ENCODE data around the gene WEE1. TPM values are rescaled to one million over a fixed set of nuclear protein-coding genes. Genes with fewer than 3 reads are reported as not detected.

The WEE1 gene
- total and polyA plus RNA-seq, 10 of the 15 experiments (the other 5 are each of a cell fraction or from before 2014, with no cell fraction given), result 13.8 to 69.5 (median 45.4) TPM

GRCh38 chr11:9580894-9581293 lies 7.4 kb downstream of the WEE1 start:
- intact Hi-C loops (cut with micrococcal nuclease; ENCODE audit: unreplicated experiment), result no loop called here
- WGBS (ENCODE audit: insufficient coverage, insufficient replicate concordance, low lambda C conversion rate, missing lambda C conversion rate), result 99% methylated on average over 4 of the region's 4 CpGs
- H3K4me3 ChIP-seq, result no peak overlapping the region
- H3K79me2 ChIP-seq (ENCODE audit: control insufficient read depth, insufficient read depth, low read length), result peaks cover 41% of the 10 kb centered on the region
- ChIA-PET CTCF (interaction anchor here (1.3 kb wide), 1 partner anchor 9 kb away, joined by 3 read pairs; no protein-coding TSS in a partner anchor), SMC1A (ENCODE audit: uncharacterized antibody, unreplicated experiment) (interaction anchor here (2.0 kb wide), 1 partner anchor 8 kb away, joined by 5 read pairs; no protein-coding TSS in a partner anchor), RAD21 (ENCODE audit: unreplicated experiment) (no interaction called here), POLR2A (interaction anchor here (0.7 kb wide), 1 partner anchor 171 kb away, joined by 5 read pairs; no protein-coding TSS in a partner anchor)
- no peaks in the 10 kb centered on the region for H3K9me3 ChIP-seq (replicated peaks; ENCODE audit: control insufficient read depth, insufficient read depth, low read length)
- no peaks in the 10 kb centered on the region for H3K4me1 ChIP-seq (ENCODE audit: control insufficient read depth, insufficient read depth, low read length)
- H3K9ac ChIP-seq (ENCODE audit: control insufficient read depth, insufficient read depth, low read length), result no peak overlapping the region
- peaks cover 2 to 28% of the 10 kb centered on the region in 2 experiments for H3K36me3 ChIP-seq (ENCODE audit: control insufficient read depth in 2 of 2, insufficient read depth in 2 of 2, low read length in 1 of 2)
- no peaks in the 10 kb centered on the region for H3K27me3 ChIP-seq (replicated peaks in 1 of 2; ENCODE audit: control insufficient read depth in 2 of 2, insufficient read depth in 2 of 2, low read length in 1 of 2)
- no peak for ATAC-seq
- H3K27ac ChIP-seq (ENCODE audit: control insufficient read depth, insufficient read depth), result no peak overlapping the region
- FAIRE-seq, result no peak
- H3K4me2 ChIP-seq (ENCODE audit: control insufficient read depth, insufficient read depth), result no peak overlapping the region
- H4K20me1 ChIP-seq (ENCODE audit: control insufficient read depth, insufficient read depth), result no peaks in the 10 kb centered on the region
- in situ Hi-C loops (cut with MboI), result no loop called here
- no peak overlapping the region for H2AFZ ChIP-seq (ENCODE audit: control insufficient read depth, low read depth, low read length)
- no peak for DNase-seq (ENCODE audit: low read depth, low spot score)
- no TSS peak for BruUV-seq (replicated peaks)
- TF ChIP-seq RELA (IDR thresholded peaks at IDR 0.05; ENCODE audit: borderline replicate concordance, partially characterized antibody) (no peak), KLF5 (IDR thresholded peaks at IDR 0.05; ENCODE audit: partially characterized antibody) (no peak), SIN3A (IDR thresholded peaks at IDR 0.05; ENCODE audit: low read depth, low read length) (no peak), GABPA (IDR thresholded peaks at IDR 0.05; ENCODE audit: low read depth) (no peak), RBBP5 (conservative IDR thresholded peaks at IDR 0.05) (no peak), HSF1 (IDR thresholded peaks at IDR 0.05; ENCODE audit: low read depth, low read length) (no peak), EED (IDR thresholded peaks at IDR 0.05; ENCODE audit: low read depth) (no peak), CHD2 (IDR thresholded peaks at IDR 0.05; ENCODE audit: borderline replicate concordance, low read depth, low read length) (no peak), ZNF207 (IDR thresholded peaks at IDR 0.05; ENCODE audit: borderline replicate concordance) (no peak), ELK1 (IDR thresholded peaks at IDR 0.05; ENCODE audit: low read depth, low read length) (no peak), MLLT1 (IDR thresholded peaks at IDR 0.05) (no peak), BRCA1 (IDR thresholded peaks at IDR 0.05; ENCODE audit: low read depth, low read length) (no peak), CBX3 (IDR thresholded peaks at IDR 0.05; ENCODE audit: borderline replicate concordance, low read depth) (no peak), TBL1XR1 (IDR thresholded peaks at IDR 0.05; ENCODE audit: low read depth, low read length) (no peak), POU2F2 (IDR thresholded peaks at IDR 0.05; ENCODE audit: borderline replicate concordance, low read depth, low read length) (no peak), E2F8 (IDR thresholded peaks at IDR 0.05; ENCODE audit: low read depth, partially characterized antibody) (no peak), E2F4 (IDR thresholded peaks at IDR 0.05; ENCODE audit: low read depth, low read length) (no peak), CBX5 (IDR thresholded peaks at IDR 0.05; ENCODE audit: low read depth) (no peak)

Data from GM12878 (cell line).